Psoas muscle (tissue), 8 donors: ENCODE results near the gene GARS1. TPM values are rescaled to one million over a fixed set of nuclear protein-coding genes. Genes with fewer than 3 reads are reported as not detected.

ENCODE experiments used
- ATAC-seq, 4 donors: fragments of 200-7000 bp; cut with Tn5 transposase; one replicate each; pipeline ENCODE4 v1.9.1; 2020; ENCODE audit warnings: moderate library complexity in 3 of 4, mild to moderate bottlenecking in 2 of 4
- DNase-seq, 2 donors: peaks; one replicate each; pipeline ENCODE4 v3.0.0-alpha.2; 2020
- H3K27ac ChIP-seq: fragments of 200-600 bp; one replicate; pipeline ENCODE4 v1.8.0; 2022
- H3K27me3 ChIP-seq, 3 donors: fragments of 200-600 bp in 1 of 3; one replicate each; pipeline versions ENCODE4 v1.6.1 to v1.8.0; 2013 to 2022; ENCODE audit warnings: low read length in 2 of 3, mild to moderate bottlenecking in 2 of 3, moderate library complexity in 1 of 3; ENCODE audit not compliant: insufficient read depth in 3 of 3
- H3K36me3 ChIP-seq, 2 donors: fragments of 200-600 bp in 1 of 2; one replicate each; pipeline versions ENCODE4 v1.6.1 to v1.8.0; 2013 to 2022; ENCODE audit warnings: low read depth in 1 of 2, mild to moderate bottlenecking in 1 of 2, moderate library complexity in 1 of 2; ENCODE audit not compliant: insufficient read depth in 1 of 2
- H3K4me1 ChIP-seq: fragments of 200-600 bp; one replicate; pipeline ENCODE4 v1.8.0; 2022
- H3K4me3 ChIP-seq: fragments of 200-600 bp; one replicate; pipeline ENCODE4 v1.8.0; 2022; ENCODE audit warnings: mild to moderate bottlenecking
- H3K9me3 ChIP-seq: fragments of 200-600 bp; one replicate; pipeline ENCODE4 v1.8.0; 2022
- CTCF ChIP-seq: fragments of 200-600 bp; IDR thresholded peaks from one replicate; pipeline ENCODE4 v1.8.0; 2022; ENCODE audit warnings: antibody characterized with exemption
- WGBS, 3 donors: extraction: QIAGEN DNeasy Blood & Tissue Kit; methylation state at CpG; one replicate each; pipeline versions ENCODE4 v1.1.6 to v1.1.7; 2013; 5-methylcytosine and 5-hydroxymethylcytosine counted together
- intact Hi-C, 2 donors: fragments of 100-400 bp; cut with DNase I; formaldehyde crosslinking; loops; one replicate each; pipeline versions ENCODE4 v1.11.0 to v1.14.2; 2022
- polyA plus RNA-seq, 3 donors: library from polyadenylated mRNA; stranded (reverse); fragments of 200-250 nt; gene quantifications; one replicate each; pipeline ENCODE4 v1.2.3, GENCODE V29; 2013
- total RNA-seq, 4 donors: library from RNA; stranded (reverse); fragmentation: NEBNext Ultra II Directional in 2 of 4; extraction: Animal tissue kit (Norgen Biotek cat#: 25700) in 2 of 4; gene quantifications; one replicate each; pipeline versions ENCODE4 v1.2.1 to v1.2.4, GENCODE V29; 2021 to 2023
- donor health status: healthy with polysubstance abuse.
- donor health status: DM: no; HTN: no; CAD: no; lungs with moderate emphysema.
- donor health status: Bipolar disorder and iron deficiency.
- donor health status: healthy.
- donor health status: DM: yes; HTN: yes; CAD: no.
- donor health status: DM: no; HTN: no; CAD: no.
- donor health status: DM: no; HTN: no; CAD: no.
- donor health status: DM: yes; HTN: yes; CAD: no.

Gene GARS1
- total and polyA plus RNA-seq, 7 donors: 44.5 to 146 (median 65.5) TPM

- intact Hi-C loops: no loop called here
- Histone ChIP-seq H3K36me3 (peaks cover 5 to 33% of the 10 kb centered on the region in 2 donors), H3K4me1 (peaks cover 21% of the 10 kb centered on the region), H3K9me3 (no peaks in the 10 kb centered on the region), H3K27ac (no peak overlapping the region), H3K4me3 (peak overlapping the region; percentile 98), H3K27me3 (no peaks in the 10 kb centered on the region)
- DNase-seq (no peak), ATAC-seq (no peak)
- WGBS, 3 donors: 75 to 80% (median 76%) methylated on average over 3 of the region's 3 CpGs
- no peak for TF ChIP-seq CTCF
Measured at GRCh38 chr7:30596721-30597120, 2.0 kb downstream of the GARS1 start.

DNA sequence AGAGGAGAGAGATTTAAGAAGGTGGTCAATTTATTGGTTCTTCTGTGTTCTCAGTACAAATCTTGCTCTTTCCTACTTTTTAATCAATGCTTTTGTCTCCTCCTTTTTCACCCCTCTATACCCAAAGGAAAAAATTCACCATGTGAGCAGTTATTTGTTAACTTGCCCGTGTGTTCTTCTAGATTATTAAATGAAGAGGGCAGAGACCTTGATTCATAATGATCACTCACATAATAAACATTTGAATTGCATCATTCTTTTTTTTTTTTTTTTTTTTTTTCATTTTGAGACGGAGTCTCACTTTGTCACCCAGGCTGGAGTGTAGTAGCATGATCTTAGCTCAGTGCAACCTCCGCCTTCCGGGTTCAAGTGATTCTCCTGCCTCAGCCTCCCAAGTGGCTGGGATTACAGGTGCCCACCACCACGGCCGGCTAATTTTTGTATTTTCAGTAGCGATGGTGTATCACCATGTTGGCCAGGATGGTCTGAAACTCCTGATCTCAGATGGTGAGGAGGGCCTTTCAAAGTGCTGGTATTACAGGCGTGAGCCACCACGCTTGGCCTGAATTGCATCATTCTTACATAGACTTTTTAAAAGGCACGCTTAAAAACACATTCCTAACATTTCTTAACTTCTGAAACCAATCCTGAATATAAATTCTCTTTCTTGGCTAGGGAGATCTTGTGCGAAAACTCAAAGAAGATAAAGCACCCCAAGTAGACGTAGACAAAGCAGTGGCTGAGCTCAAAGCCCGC is 3.6 kb downstream of the GARS1 start:
- peaks cover 21% of the 10 kb centered on the region for H3K4me1 ChIP-seq
- H3K9me3 ChIP-seq: no peaks in the 10 kb centered on the region
- no peak for TF ChIP-seq CTCF
- peaks cover 5 to 49% of the 10 kb centered on the region in 2 donors for H3K36me3 ChIP-seq
- intact Hi-C loops: no loop called here
- no peaks in the 10 kb centered on the region for H3K27me3 ChIP-seq
- no peak overlapping the region for H3K27ac ChIP-seq
- 88 to 92% (median 90%) methylated on average over 13 of the region's 13 CpGs for WGBS, 3 donors
- no peak overlapping the region for H3K4me3 ChIP-seq
- ATAC-seq: no peak
- no peak for DNase-seq

DNA sequence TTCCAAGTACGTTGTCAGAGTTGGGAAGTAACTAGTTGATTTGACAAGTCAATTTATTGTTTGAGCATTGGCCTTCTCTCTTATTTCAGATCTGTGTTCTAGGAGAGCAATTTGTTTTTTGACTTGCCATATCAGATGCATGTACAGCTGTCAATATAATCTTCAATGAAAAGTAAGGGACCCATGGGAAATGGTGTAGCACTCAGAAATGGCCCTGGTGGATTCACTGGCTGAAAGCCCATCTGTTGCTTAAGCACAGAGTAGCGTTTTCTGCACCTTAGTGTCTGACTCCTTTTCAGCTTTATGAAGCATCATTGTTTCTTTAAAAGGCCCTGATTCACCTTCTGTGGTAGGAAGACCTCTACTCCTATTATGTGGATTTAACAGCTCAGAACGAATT is 10.2 kb downstream of the GARS1 start:
- H3K9me3 ChIP-seq: no peaks in the 10 kb centered on the region
- no peak for TF ChIP-seq CTCF
- H3K4me1 ChIP-seq: no peaks in the 10 kb centered on the region
- no peak for DNase-seq
- H3K27me3 ChIP-seq: no peaks in the 10 kb centered on the region
- no peak for ATAC-seq
- H3K36me3 ChIP-seq: peaks cover 11 to 100% of the 10 kb centered on the region in 2 donors
- intact Hi-C loops: no loop called here
- H3K4me3 ChIP-seq: no peak overlapping the region
- H3K27ac ChIP-seq: no peak overlapping the region
- WGBS, 3 donors: 74 to 81% (median 79%) methylated on average over 3 of the region's 3 CpGs

DNA sequence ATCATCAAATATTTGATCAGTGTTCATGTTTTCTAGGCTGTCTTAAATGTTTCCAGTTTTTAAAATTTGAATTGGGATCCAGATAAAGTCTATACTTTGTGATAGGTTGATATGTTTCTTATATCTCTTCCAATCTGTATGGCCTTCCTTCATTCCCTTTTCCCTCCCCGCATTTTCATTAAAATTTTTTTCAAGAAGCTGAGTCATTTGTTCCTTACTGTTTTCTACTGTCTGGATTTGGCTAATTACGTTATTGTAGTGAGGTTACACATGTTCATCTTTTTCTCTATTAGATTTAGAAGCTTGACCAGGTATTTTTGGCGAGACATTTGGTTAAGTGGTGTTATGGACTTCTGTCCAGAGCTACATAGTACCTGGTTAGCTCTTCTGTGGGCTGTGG is 11.2 kb downstream of the GARS1 start:
- ATAC-seq (no peak), DNase-seq (no peak)
- Histone ChIP-seq H3K4me1 (no peaks in the 10 kb centered on the region), H3K27me3 (no peaks in the 10 kb centered on the region), H3K9me3 (no peaks in the 10 kb centered on the region), H3K4me3 (no peak overlapping the region), H3K36me3 (peaks cover 8 to 100% of the 10 kb centered on the region in 2 donors), H3K27ac (no peak overlapping the region)
- TF ChIP-seq CTCF: no peak
- intact Hi-C loops: no loop called here
- 97 to 99% (median 97%) methylated on average over 3 of the region's 3 CpGs for WGBS, 3 donors
